Ovary (tissue), 3 donors: ENCODE measurements around the gene DEFB113.

ENCODE experiments used
- POLR2A ChIP-seq: fragments of 450-650 bp; IDR thresholded peaks from one replicate; pipeline ENCODE4 v1.6.1; 2017; ENCODE audit warnings: antibody characterized with exemption, mild to moderate bottlenecking, moderate library complexity
- TF ChIP-seq, protein P1 (sequence below), 3 donors: fragments of 450-650 bp in 2 of 3; fragments of 200-600 bp in 1 of 3; IDR thresholded peaks; one replicate each; pipeline versions ENCODE4 v1.5.1 to v1.8.0; 2016 to 2022; ENCODE audit warnings: antibody characterized with exemption in 3 of 3, mild to moderate bottlenecking in 1 of 3
- donor health status: DM: no; HTN: no; CAD: no.

DNA sequence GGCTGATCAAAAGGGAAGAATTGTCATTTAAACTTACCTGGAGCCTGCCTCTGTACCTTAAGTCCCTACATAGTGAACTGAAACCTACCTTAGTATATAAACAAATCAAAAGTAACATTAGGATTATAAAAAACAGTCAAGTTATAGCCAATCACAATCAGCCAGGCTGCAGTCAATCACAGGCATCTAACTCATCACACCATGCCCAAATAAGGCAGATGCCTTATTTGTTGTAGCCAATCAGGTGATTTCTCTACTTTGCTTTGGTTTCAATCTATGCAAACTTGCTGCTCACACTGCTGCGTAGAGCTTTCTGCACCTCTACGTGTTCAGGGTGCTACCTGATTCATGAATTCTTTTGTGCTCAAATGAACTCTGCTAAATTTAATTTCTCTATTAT lies 18.3 kb upstream of the DEFB113 start:
- TF ChIP-seq, protein P1, sequence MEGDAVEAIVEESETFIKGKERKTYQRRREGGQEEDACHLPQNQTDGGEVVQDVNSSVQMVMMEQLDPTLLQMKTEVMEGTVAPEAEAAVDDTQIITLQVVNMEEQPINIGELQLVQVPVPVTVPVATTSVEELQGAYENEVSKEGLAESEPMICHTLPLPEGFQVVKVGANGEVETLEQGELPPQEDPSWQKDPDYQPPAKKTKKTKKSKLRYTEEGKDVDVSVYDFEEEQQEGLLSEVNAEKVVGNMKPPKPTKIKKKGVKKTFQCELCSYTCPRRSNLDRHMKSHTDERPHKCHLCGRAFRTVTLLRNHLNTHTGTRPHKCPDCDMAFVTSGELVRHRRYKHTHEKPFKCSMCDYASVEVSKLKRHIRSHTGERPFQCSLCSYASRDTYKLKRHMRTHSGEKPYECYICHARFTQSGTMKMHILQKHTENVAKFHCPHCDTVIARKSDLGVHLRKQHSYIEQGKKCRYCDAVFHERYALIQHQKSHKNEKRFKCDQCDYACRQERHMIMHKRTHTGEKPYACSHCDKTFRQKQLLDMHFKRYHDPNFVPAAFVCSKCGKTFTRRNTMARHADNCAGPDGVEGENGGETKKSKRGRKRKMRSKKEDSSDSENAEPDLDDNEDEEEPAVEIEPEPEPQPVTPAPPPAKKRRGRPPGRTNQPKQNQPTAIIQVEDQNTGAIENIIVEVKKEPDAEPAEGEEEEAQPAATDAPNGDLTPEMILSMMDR (IDR thresholded peaks at IDR 0.05): no peak
- TF ChIP-seq POLR2A: no peak
